GM12878 (cell line): ENCODE results near the gene RACK1. TPM values are rescaled to one million over a fixed set of nuclear protein-coding genes. Genes with fewer than 3 reads are reported as not detected.

Source experiments
- BACH1 ChIP-seq: fragments of 450-650 bp; IDR thresholded peaks from 2 replicates; pipeline ENCODE4 v1.6.1; 2017; ENCODE audit warnings: mild to moderate bottlenecking, borderline replicate concordance
- BHLHE40 ChIP-seq, 2 experiments: fragments of 450-650 bp in 1 of 2; IDR thresholded peaks; 2 replicates each; pipeline ENCODE4 v1.6.1; 2011 to 2017; ENCODE audit warnings: low read depth in 2 of 2, borderline replicate concordance in 1 of 2, improper control_type of control experiment in 1 of 2, low read length in 1 of 2, mild to moderate bottlenecking in 1 of 2
- CHD2 ChIP-seq: IDR thresholded peaks from 2 replicates; pipeline ENCODE4 v1.6.1; 2011; ENCODE audit warnings: low read depth, low read length, improper control_type of control experiment, borderline replicate concordance
- CREB1 ChIP-seq: IDR thresholded peaks from 2 replicates; pipeline ENCODE4 v1.6.1; 2012; ENCODE audit warnings: low read depth, mild to moderate bottlenecking, inconsistent platforms
- HDGF ChIP-seq: fragments of 450-650 bp; IDR thresholded peaks from 2 replicates; pipeline ENCODE4 v1.6.1; 2016; ENCODE audit warnings: antibody characterized with exemption
- KLF5 ChIP-seq: fragments of 450-650 bp; IDR thresholded peaks from 2 replicates; pipeline ENCODE4 v1.6.1; 2014; ENCODE audit warnings: mild to moderate bottlenecking; ENCODE audit not compliant: partially characterized antibody
- NFIC ChIP-seq: IDR thresholded peaks from 2 replicates; pipeline ENCODE4 v1.6.1; 2012; ENCODE audit warnings: low read depth, mild to moderate bottlenecking, inconsistent platforms, low read length, moderate library complexity
- NR2C2 ChIP-seq: IDR thresholded peaks from 2 replicates; pipeline ENCODE4 v1.6.1; 2011; ENCODE audit warnings: borderline replicate concordance, low read depth; ENCODE audit not compliant: control insufficient read depth, insufficient read length
- PAX5 ChIP-seq: IDR thresholded peaks from 2 replicates; pipeline ENCODE4 v1.6.1; 2011; ENCODE audit warnings: low read depth, low read length, borderline replicate concordance
- POLR2AphosphoS5 ChIP-seq: IDR thresholded peaks from 2 replicates; pipeline ENCODE4 v1.6.1; 2011; ENCODE audit warnings: mild to moderate bottlenecking, low read length, inconsistent platforms
- SIX5 ChIP-seq: IDR thresholded peaks from 2 replicates; pipeline ENCODE4 v1.6.1; 2011; ENCODE audit warnings: mild to moderate bottlenecking, low read depth, low read length, moderate library complexity; ENCODE audit not compliant: severe bottlenecking
- SRF ChIP-seq, 2 experiments: IDR thresholded peaks; 2 replicates each; pipeline ENCODE4 v1.6.1; 2011; ENCODE audit warnings: low read depth in 2 of 2, low read length in 2 of 2, mild to moderate bottlenecking in 1 of 2, moderate library complexity in 1 of 2
- SUPT20H ChIP-seq: IDR thresholded peaks from 2 replicates; pipeline ENCODE4 v1.6.1; 2011; ENCODE audit warnings: low read depth, mild to moderate bottlenecking, low read length, moderate library complexity, borderline replicate concordance; ENCODE audit not compliant: control insufficient read depth
- SUZ12 ChIP-seq: fragments of 200-600 bp; sonication (generic); IDR thresholded peaks from one replicate; pipeline ENCODE4 v1.6.1; 2018; ENCODE audit warnings: antibody characterized with exemption, mild to moderate bottlenecking; ENCODE audit not compliant: unreplicated experiment
- TCF3 ChIP-seq: IDR thresholded peaks from 2 replicates; pipeline ENCODE4 v1.6.1; 2012; ENCODE audit warnings: low read depth, mild to moderate bottlenecking, low read length, borderline replicate concordance; ENCODE audit not compliant: insufficient read depth
- polyA plus RNA-seq, 11 experiments: library from polyadenylated mRNA; depleted of rRNA in 4 of 11; unstranded in 6 of 11; stranded (reverse) in 5 of 11; fragments of >200 nt; fragmentation: Nextera tagmentation in 4 of 11; fragmentation: Illumina TruSeq in 1 of 11; extraction: Ambion mirVana in 4 of 11; extraction: Trizol in 1 of 11; gene quantifications; 1 replicate in 1 of 11; 2 replicates in 10 of 11; pipeline versions ENCODE4 v1.2.1 to v1.2.3, GENCODE V29; 2011 to 2016; ENCODE audit warnings: inconsistent platforms in 2 of 11, missing spikeins in 2 of 11, low read depth in 1 of 11
- total RNA-seq, 4 experiments: library from RNA; depleted of rRNA in 3 of 4; stranded (reverse); fragments of >200 nt in 3 of 4; fragmentation: Illumina TruSeq in 1 of 4; extraction: Trizol in 1 of 4; gene quantifications; 2 replicates each; pipeline versions ENCODE4 v1.2.1 to v1.2.3, GENCODE V29; 2013 to 2021
- TF ChIP-seq, protein P1 (sequence below): fragments of 150-350 bp; IDR thresholded peaks from 2 replicates; pipeline ENCODE4 v1.6.1; 2014; ENCODE audit warnings: mild to moderate bottlenecking, low read depth, low read length
- TF ChIP-seq, protein P2 (sequence below): fragments of 450-650 bp; IDR thresholded peaks from 2 replicates; pipeline ENCODE4 v1.6.1; 2017; ENCODE audit warnings: mild to moderate bottlenecking, moderate library complexity
- TF ChIP-seq, protein P3 (sequence below): IDR thresholded peaks from 2 replicates; pipeline ENCODE4 v1.6.1; 2012; ENCODE audit warnings: mild to moderate bottlenecking, low read depth, low read length
- TF ChIP-seq, protein P4 (sequence below): fragments of 450-650 bp; IDR thresholded peaks from 2 replicates; pipeline ENCODE4 v1.6.1; 2017; ENCODE audit warnings: borderline replicate concordance

Gene RACK1
- total and polyA plus RNA-seq, 10 of the 15 experiments (the other 5 are each of a cell fraction or from before 2014, with no cell fraction given), result 1,365 to 6,584 (median 4,167) TPM

DNA sequence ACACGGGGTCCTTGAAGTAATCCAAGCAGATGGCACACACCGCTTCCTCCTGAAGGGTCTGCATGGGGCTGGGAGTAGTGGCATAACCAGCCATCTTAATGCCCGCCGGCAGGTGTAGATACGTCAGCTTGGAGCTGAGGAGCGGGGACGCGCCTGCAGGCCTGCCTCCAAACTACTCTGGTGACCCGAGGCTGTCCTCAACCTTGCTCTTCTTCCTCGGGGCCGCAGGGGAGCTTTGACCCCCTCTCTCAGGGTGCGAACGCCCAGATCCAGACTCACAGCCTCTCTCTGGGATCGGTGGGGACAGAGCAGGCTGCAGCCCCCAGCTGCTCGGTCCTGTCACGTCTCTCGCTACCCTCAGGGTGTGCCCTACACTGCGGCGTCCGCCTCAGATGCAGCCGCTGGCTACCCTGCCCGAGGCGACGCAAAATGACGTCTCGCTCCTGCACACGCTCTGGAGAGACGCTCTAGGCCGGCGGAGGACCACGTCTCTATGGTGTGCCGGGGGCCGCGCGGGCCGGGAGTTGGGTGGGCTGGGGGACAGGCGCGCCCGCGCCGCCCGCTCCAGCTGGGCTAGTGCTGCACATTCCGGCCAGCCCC, 17.1 kb upstream of the RACK1 start, which contains the start of gene TRIM52 (continued):
- no peak for TF ChIP-seq NFIC
- TF ChIP-seq, protein P1, sequence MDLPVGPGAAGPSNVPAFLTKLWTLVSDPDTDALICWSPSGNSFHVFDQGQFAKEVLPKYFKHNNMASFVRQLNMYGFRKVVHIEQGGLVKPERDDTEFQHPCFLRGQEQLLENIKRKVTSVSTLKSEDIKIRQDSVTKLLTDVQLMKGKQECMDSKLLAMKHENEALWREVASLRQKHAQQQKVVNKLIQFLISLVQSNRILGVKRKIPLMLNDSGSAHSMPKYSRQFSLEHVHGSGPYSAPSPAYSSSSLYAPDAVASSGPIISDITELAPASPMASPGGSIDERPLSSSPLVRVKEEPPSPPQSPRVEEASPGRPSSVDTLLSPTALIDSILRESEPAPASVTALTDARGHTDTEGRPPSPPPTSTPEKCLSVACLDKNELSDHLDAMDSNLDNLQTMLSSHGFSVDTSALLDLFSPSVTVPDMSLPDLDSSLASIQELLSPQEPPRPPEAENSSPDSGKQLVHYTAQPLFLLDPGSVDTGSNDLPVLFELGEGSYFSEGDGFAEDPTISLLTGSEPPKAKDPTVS, result no peak
- peak; percentile 98 for TF ChIP-seq POLR2AphosphoS5
- peak; percentile 65; the same call in 1 of the 2 replicates for TF ChIP-seq TCF3
- no peak for TF ChIP-seq SUPT20H
- TF ChIP-seq SUZ12, result no peak
- no peak for TF ChIP-seq NR2C2
- TF ChIP-seq, protein P2, sequence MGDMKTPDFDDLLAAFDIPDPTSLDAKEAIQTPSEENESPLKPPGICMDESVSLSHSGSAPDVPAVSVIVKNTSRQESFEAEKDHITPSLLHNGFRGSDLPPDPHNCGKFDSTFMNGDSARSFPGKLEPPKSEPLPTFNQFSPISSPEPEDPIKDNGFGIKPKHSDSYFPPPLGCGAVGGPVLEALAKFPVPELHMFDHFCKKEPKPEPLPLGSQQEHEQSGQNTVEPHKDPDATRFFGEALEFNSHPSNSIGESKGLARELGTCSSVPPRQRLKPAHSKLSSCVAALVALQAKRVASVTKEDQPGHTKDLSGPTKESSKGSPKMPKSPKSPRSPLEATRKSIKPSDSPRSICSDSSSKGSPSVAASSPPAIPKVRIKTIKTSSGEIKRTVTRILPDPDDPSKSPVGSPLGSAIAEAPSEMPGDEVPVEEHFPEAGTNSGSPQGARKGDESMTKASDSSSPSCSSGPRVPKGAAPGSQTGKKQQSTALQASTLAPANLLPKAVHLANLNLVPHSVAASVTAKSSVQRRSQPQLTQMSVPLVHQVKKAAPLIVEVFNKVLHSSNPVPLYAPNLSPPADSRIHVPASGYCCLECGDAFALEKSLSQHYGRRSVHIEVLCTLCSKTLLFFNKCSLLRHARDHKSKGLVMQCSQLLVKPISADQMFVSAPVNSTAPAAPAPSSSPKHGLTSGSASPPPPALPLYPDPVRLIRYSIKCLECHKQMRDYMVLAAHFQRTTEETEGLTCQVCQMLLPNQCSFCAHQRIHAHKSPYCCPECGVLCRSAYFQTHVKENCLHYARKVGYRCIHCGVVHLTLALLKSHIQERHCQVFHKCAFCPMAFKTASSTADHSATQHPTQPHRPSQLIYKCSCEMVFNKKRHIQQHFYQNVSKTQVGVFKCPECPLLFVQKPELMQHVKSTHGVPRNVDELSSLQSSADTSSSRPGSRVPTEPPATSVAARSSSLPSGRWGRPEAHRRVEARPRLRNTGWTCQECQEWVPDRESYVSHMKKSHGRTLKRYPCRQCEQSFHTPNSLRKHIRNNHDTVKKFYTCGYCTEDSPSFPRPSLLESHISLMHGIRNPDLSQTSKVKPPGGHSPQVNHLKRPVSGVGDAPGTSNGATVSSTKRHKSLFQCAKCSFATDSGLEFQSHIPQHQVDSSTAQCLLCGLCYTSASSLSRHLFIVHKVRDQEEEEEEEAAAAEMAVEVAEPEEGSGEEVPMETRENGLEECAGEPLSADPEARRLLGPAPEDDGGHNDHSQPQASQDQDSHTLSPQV, result no peak
- peak; percentile 51; the same call in 1 of the 2 replicates for TF ChIP-seq CHD2
- TF ChIP-seq, protein P3, sequence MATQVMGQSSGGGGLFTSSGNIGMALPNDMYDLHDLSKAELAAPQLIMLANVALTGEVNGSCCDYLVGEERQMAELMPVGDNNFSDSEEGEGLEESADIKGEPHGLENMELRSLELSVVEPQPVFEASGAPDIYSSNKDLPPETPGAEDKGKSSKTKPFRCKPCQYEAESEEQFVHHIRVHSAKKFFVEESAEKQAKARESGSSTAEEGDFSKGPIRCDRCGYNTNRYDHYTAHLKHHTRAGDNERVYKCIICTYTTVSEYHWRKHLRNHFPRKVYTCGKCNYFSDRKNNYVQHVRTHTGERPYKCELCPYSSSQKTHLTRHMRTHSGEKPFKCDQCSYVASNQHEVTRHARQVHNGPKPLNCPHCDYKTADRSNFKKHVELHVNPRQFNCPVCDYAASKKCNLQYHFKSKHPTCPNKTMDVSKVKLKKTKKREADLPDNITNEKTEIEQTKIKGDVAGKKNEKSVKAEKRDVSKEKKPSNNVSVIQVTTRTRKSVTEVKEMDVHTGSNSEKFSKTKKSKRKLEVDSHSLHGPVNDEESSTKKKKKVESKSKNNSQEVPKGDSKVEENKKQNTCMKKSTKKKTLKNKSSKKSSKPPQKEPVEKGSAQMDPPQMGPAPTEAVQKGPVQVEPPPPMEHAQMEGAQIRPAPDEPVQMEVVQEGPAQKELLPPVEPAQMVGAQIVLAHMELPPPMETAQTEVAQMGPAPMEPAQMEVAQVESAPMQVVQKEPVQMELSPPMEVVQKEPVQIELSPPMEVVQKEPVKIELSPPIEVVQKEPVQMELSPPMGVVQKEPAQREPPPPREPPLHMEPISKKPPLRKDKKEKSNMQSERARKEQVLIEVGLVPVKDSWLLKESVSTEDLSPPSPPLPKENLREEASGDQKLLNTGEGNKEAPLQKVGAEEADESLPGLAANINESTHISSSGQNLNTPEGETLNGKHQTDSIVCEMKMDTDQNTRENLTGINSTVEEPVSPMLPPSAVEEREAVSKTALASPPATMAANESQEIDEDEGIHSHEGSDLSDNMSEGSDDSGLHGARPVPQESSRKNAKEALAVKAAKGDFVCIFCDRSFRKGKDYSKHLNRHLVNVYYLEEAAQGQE, result no peak
- TF ChIP-seq KLF5, result no peak
- peak; percentile 66 to 84 for TF ChIP-seq BHLHE40 (IDR thresholded peaks at IDR 0.05; ENCODE audit: borderline replicate concordance in 1 of 2, low read depth in 2 of 2, low read length in 1 of 2)
- TF ChIP-seq SRF (IDR thresholded peaks at IDR 0.05; ENCODE audit: low read depth in 2 of 2, low read length in 2 of 2), result peak in 1 of 2 experiments; percentile 83; a peak in 2 of 4 replicates
- TF ChIP-seq HDGF, result no peak
- TF ChIP-seq CREB1, result peak; percentile 98
- peak; percentile 79 for TF ChIP-seq BACH1
- TF ChIP-seq SIX5, result peak; percentile 41
- TF ChIP-seq, protein P4, sequence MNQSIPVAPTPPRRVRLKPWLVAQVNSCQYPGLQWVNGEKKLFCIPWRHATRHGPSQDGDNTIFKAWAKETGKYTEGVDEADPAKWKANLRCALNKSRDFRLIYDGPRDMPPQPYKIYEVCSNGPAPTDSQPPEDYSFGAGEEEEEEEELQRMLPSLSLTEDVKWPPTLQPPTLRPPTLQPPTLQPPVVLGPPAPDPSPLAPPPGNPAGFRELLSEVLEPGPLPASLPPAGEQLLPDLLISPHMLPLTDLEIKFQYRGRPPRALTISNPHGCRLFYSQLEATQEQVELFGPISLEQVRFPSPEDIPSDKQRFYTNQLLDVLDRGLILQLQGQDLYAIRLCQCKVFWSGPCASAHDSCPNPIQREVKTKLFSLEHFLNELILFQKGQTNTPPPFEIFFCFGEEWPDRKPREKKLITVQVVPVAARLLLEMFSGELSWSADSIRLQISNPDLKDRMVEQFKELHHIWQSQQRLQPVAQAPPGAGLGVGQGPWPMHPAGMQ, result no peak
- TF ChIP-seq PAX5, result peak; percentile 62; the same call in 1 of the 2 replicates
